GM20000 (cell line): ENCODE measurements around the gene ARHGEF6.
"Not testable (repeated sequence)": the region's sequence is repeated elsewhere in the genome, so short reads cannot be mapped to it uniquely, and the experiment has no call there.

Experiments used
- DNase-seq: peaks from one replicate; pipeline ENCODE4 v3.0.0; 2012; ENCODE audit warnings: low spot score
- CTCF ChIP-seq: IDR thresholded peaks from 2 replicates; pipeline ENCODE4 v1.5.1; 2012; ENCODE audit warnings: mild to moderate bottlenecking, control low read depth; ENCODE audit errors: extremely low read depth, missing control alignments

Gene ARHGEF6

GRCh38 chrX:136780241-136780640 is 491 bp downstream of the ARHGEF6 start:
- no peak for TF ChIP-seq CTCF
- no peak for DNase-seq

- no peak for TF ChIP-seq CTCF
Observed at GRCh38 chrX:136779346-136779781, 1.4 kb downstream of the ARHGEF6 start.

DNA sequence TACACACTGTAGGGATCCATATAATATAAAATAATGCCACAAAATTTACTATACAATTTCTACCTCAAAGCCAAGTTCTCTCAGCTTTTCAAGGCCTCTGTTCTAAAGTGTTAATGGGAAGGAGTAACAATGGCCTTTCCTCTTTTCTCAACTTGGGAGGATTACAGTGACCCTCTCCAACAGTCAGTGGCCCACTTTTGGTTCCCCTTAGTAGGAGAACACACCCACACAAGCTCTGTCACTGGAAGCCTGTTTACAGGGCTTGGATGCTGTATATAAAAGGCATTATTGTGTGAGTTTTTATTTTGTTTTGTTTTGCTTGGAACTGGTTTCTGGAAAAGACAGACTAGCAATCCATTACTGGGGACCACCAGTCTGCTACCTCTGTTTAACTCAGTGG is 1.8 kb downstream of the ARHGEF6 start:
- DNase-seq = no peak
- no peak for TF ChIP-seq CTCF

More at GRCh38 chrX:136779346-136779781, 1.4 kb downstream of the ARHGEF6 start:
- no peak for DNase-seq

DNA sequence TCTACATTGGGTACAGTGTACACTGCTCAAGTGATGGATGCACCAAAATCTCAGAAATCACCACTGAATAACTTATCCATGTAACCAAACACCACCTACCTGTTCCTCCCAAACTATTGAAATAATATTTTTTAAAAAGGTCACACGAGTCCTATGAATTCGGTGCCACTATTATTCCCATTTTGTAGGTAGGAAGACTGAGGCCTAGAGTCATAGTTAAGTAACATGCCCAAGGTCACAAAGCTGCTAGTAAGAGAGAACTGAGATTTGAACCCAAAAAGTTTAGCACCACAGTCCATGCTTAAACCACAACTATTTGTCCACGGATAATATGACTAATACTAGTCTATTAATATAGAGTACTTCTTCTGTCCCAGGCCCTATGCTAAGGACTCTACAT is 2.7 kb downstream of the ARHGEF6 start:
- DNase-seq = no peak
- no peak for TF ChIP-seq CTCF

DNA sequence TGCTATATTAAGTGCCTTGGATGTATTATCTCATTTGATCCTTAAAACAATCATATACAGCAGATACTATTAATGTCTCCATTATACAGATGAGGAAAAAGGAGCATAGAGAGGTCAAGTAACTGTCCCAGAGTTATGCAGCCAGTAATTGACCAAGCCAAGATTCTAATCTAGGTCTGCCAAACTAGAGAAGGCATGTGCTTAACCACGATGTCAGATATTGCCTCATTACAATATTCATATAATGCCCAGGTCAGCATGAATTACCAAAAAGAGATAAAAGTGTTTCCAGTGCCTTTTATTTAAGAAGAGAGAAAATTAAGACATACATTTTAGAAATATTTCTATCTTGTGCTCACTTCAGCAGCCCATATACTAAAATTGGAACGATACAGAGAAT is 7.1 kb downstream of the ARHGEF6 start:
- TF ChIP-seq CTCF = no peak
- DNase-seq = no peak

DNA sequence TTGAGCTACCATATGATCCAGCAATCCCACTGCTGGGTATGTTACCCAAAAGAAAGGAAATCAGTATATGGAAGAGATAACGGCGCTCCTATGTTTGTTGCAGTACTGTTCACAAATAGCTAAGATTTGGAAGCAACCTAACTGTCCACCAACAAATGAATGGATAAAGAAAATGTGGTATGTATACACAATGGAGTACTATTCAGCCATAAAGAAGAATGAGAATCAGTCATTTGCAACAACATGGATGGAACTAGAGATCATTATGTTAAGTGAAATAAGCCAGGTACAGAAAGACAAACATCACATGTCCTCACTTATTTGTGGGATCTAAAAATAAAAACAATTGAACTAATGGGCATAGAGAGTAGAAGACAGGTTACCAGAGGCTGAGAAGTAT is 8.9 kb downstream of the ARHGEF6 start:
- DNase-seq = not testable (repeated sequence)

DNA sequence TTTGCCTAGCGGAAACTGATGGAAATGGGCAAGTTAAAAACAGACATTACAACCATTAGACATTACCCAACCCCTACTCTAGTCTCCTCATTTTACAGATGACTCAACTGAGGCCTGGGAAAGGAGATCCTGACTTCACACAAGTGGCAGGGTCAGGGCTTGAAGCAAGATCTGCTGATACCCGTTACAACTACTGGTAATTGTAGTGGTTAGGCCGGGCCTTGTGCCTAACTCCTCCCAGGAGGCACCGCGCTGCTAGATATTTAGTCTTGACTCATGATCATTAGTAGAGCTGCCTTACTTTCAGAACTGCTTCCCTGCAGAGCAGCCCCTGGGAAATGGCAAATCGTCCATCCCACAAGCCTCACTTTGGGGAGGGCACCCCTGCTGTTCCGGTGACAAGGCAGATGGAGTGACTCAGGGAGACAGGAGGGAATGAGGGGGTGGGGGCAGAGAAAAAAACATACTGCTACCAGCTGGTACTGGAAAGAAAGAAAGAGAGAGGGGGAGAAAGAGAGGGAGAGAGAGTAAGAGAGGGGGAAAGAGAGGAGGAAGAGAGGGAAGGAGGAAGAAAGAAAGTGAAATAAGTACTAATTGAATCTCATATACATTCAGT is 12.2 kb downstream of the ARHGEF6 start:
- no peak for TF ChIP-seq CTCF
- DNase-seq = peak; percentile 47
